ENCODE data around the gene FKBP9.
A peak's percentile ranks its signal among the peaks of the same experiment; 100 is the strongest.

Gene FKBP9

GRCh38 chr7:33012364-33012763 is 55.1 kb downstream of the FKBP9 start:
- DNase-seq, result no peak

GRCh38 chr7:33024189-33024757 is 67.0 kb downstream of the FKBP9 start:
- no peak for DNase-seq

- no peak for DNase-seq
These were observed 78.5 kb downstream of the FKBP9 start for GRCh38 chr7:33035776-33036175.

- DNase-seq, result no peak
These were observed 81.4 kb downstream of the FKBP9 start for GRCh38 chr7:33038639-33039038.

- DNase-seq, result no peak
These were observed 82.1 kb downstream of the FKBP9 start for GRCh38 chr7:33039257-33039902.

- DNase-seq, result no peak
These were observed 82.7 kb downstream of the FKBP9 start for GRCh38 chr7:33039903-33040292.

- DNase-seq, result peak; percentile 45
These were observed 83.7 kb downstream of the FKBP9 start for GRCh38 chr7:33040803-33041516.

- no peak for DNase-seq
These were observed 84.6 kb downstream of the FKBP9 start for GRCh38 chr7:33041631-33042428.

GRCh38 chr7:33043501-33044400 is 86.5 kb downstream of the FKBP9 start:
- no peak for DNase-seq

- no peak for DNase-seq
These were observed 87.1 kb downstream of the FKBP9 start for GRCh38 chr7:33044401-33044718.

GRCh38 chr7:33044986-33045385 is 87.7 kb downstream of the FKBP9 start:
- no peak for DNase-seq

- DNase-seq, result no peak
These were observed 91.0 kb downstream of the FKBP9 start for GRCh38 chr7:33048257-33048656.

GRCh38 chr7:33048704-33049103 is 91.5 kb downstream of the FKBP9 start:
- DNase-seq, result no peak

- DNase-seq, result no peak
These were observed 93.5 kb downstream of the FKBP9 start for GRCh38 chr7:33050535-33051318.

- DNase-seq, result no peak
These were observed 96.5 kb downstream of the FKBP9 start for GRCh38 chr7:33053721-33054120.

- no peak for DNase-seq
These were observed 97.2 kb downstream of the FKBP9 start for GRCh38 chr7:33054261-33054964.

GRCh38 chr7:33055158-33055557 is 97.9 kb downstream of the FKBP9 start:
- no peak for DNase-seq
